UCSD-AML1 (cell line): ENCODE measurements around the gene CECR2.

Experiments used
- DNase-seq: peaks from one replicate; lab custom pipeline; 2025; ENCODE audit not compliant: unreplicated experiment; lab: John Stamatoyannopoulos, UW

Gene CECR2

GRCh38 chr22:17443405-17444203 lies 74.3 kb downstream of the CECR2 start:
- DNase-seq: no peak

GRCh38 chr22:17444204-17444504 lies 74.9 kb downstream of the CECR2 start:
- no peak for DNase-seq

- DNase-seq: no peak
These were observed 77.4 kb downstream of the CECR2 start for GRCh38 chr22:17446698-17447097.

GRCh38 chr22:17451316-17451715 lies 82.1 kb downstream of the CECR2 start:
- DNase-seq: no peak

DNA sequence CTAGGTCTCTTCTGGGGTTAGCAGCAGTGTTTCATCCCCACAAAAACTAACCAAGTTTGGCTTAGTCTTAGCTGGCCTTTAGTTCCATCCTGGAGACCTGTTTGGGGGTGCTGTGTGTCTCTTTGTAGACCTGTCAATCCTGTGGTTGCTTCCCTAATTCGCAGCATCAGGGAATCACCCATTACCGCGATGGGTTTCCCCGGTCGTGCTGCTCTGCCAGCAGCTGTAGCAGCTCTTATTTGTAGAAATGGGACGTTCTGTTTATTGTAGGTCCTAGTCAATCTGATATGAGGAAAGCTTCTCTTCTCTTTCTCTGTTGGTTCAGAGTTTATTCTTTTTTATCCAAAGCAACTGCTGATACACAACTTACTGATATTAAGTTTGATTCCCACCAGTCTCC lies 91.6 kb downstream of the CECR2 start:
- no peak for DNase-seq

- DNase-seq: no peak
These were observed 101.7 kb downstream of the CECR2 start for GRCh38 chr22:17470880-17471500.

GRCh38 chr22:17471886-17472535 lies 102.8 kb downstream of the CECR2 start:
- no peak for DNase-seq

- DNase-seq: no peak
These were observed 103.7 kb downstream of the CECR2 start for GRCh38 chr22:17472932-17473331.

- DNase-seq: no peak
These were observed 106.3 kb downstream of the CECR2 start for GRCh38 chr22:17475318-17476230.

DNA sequence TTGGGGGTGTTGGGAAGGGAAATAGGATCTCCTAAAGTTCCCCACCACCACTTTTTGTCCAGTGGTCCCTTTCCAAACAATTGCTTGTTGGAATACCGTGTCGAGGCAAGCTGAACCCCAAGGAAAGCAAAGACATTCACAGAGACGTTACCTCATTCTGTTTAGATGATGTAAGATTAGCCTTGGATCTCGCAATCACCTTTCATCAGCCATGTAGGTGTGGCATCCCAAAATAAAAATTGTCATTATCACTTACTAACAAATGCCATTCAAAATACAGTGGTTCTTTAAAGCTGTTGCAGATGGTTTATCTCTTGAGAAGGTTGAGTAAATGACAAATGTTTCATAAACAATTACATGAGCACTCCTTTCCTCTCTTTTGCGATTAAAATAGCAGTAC lies 107.6 kb downstream of the CECR2 start:
- DNase-seq: no peak

DNA sequence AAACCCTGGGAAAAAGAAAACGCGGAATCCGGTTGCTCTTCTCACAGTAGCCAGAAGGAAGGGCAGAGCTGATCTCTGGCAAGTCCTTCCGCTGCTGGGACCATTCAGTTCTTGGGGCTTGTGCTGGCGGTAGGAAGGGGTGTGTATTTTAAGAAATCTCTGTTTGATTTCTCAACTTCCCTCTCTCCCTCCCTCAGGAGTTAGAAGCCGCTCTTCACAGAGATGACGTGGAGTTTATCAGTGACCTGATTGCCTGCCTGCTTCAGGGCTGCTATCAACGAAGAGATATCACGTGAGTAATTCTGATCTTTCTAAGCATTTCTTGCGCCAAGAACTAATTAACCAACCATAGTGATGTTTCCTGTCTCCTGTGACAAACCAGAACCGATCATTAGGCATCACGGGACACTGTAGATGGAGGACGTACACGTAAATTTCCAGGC lies 108.2 kb downstream of the CECR2 start:
- DNase-seq: no peak

DNA sequence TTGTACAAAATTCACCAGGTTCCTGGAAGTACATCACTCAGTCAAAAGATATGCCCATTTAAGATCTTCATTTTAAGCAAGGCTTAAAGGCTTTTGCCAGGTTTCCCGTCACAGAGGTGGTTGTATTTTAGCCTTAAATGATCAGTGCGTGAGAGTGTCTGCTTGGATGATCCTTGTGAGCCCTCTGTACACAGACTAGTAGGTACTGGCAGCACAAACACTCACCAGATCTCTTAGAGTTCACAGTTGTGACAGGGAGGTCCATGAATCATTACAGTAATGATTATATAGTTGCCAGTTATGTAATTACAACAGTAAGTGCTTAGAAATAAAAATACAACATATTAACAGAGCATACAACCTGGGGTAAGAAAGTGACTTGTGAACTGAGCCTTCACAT lies 109.9 kb downstream of the CECR2 start:
- DNase-seq: no peak

DNA sequence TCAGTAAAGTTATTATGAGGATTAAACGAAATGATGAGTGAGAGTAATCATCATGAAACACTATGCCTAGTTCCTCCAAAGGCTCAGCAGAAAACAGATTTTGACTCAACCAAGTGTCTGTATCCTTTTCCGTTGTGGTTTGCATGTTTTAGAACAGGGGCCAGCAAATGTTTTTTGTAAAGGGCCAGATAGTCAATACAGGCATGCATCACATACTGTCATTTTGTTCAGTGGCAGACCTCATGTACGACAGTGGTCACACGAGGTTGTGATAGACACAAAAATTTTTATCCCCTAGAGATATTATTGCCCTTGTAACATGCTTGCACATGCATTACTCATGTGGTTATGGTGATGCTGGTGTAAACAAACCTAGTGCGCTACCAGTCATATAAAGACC lies 112.2 kb downstream of the CECR2 start:
- DNase-seq: no peak

GRCh38 chr22:17483688-17484372 lies 114.6 kb downstream of the CECR2 start:
- DNase-seq: no peak

- no peak for DNase-seq
These were observed 115.3 kb downstream of the CECR2 start for GRCh38 chr22:17484608-17485007.

DNA sequence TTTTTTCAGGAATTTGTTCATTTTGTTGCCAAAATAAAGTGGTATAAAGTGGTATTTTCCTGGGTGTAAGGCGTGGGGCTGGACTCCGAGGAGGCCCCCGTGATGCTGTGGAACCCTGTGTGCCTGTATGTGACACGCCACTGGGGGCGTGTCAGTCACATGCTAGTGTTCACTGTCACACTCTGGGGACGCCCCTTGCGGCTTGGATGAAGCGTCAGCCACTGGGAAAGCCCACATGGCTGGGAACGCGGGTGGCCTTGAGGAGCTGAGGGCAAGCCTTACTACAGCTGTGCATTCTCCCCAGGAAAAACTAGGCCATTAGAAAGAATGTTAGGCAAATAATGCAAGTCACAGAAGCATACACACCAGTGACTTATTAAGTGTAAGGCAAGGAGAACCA lies 117.1 kb downstream of the CECR2 start:
- no peak for DNase-seq

- DNase-seq: no peak
These were observed 117.5 kb downstream of the CECR2 start for GRCh38 chr22:17486719-17487118.

- DNase-seq: no peak
These were observed 119.8 kb downstream of the CECR2 start for GRCh38 chr22:17489101-17489500.

- DNase-seq: no peak
These were observed 121.9 kb downstream of the CECR2 start for GRCh38 chr22:17491090-17491640.

DNA sequence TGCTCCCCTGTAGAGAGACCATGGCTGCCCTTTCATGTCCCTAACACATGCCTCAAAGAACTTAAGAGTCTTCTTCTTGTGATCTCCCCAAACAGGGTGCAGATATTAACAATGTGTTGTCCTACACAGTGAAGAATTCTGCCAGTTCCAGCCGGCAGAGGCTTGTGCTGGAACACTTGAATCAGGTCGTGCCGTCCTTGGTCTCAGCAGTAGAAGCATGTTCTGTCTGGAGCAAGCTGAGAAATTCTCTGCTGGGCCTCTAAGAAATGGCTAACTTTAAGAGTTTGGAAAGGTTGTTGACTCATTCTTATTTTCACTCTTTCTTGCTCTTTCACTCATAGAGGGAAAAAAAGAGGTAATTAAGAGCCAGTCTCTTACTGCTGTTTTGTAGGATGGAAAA lies 123.0 kb downstream of the CECR2 start:
- no peak for DNase-seq
